Gastrocnemius medialis (tissue), 4 donors: ENCODE measurements around the gene C16orf92. TPM values are rescaled to one million over a fixed set of nuclear protein-coding genes. Genes with fewer than 3 reads are reported as not detected.
A peak's percentile ranks its signal among the peaks of the same experiment; 100 is the strongest.

Source experiments
- ATAC-seq, 2 donors: fragments of 150-250 bp; one replicate each; pipeline ENCODE4 v1.9.1; 2016
- DNase-seq, 2 donors: peaks; one replicate each; pipeline ENCODE4 v3.0.0-alpha.2; 2019
- H3K27ac ChIP-seq, 4 donors: fragments of 200-600 bp; sonication (generic); 1 replicate in 1 of 4; 2 replicates in 3 of 4; pipeline ENCODE4 v1.5.1; 2016 to 2018; ENCODE audit warnings: mild to moderate bottlenecking in 2 of 4, moderate library complexity in 1 of 4
- H3K27me3 ChIP-seq, 3 donors: fragments of 200-600 bp; sonication (generic) in 2 of 3; 1 replicate in 1 of 3; 2 replicates in 2 of 3; pipeline versions ENCODE4 v1.5.1 to v1.6.0; 2016 to 2019; ENCODE audit warnings: mild to moderate bottlenecking in 1 of 3, moderate library complexity in 1 of 3
- H3K36me3 ChIP-seq, 2 donors: fragments of 200-600 bp; sonication (generic) in 1 of 2; one replicate each; pipeline ENCODE4 v1.5.1; 2017 to 2018
- H3K4me1 ChIP-seq, 2 donors: fragments of 200-600 bp; sonication (generic) in 1 of 2; one replicate each; pipeline ENCODE4 v1.5.1; 2016 to 2017; ENCODE audit warnings: mild to moderate bottlenecking in 2 of 2
- H3K4me3 ChIP-seq, 4 donors: fragments of 200-600 bp; sonication (generic) in 3 of 4; 1 replicate in 1 of 4; 2 replicates in 3 of 4; pipeline ENCODE4 v1.5.1; 2016 to 2019; ENCODE audit warnings: mild to moderate bottlenecking in 2 of 4
- H3K9me3 ChIP-seq, 3 donors: fragments of 200-600 bp; sonication (generic) in 2 of 3; 1 replicate in 1 of 3; 2 replicates in 2 of 3; pipeline ENCODE4 v1.5.1; 2016 to 2019
- POLR2A ChIP-seq, 2 donors: fragments of 450-650 bp; IDR thresholded peaks; one replicate each; pipeline ENCODE4 v1.6.1; 2017; ENCODE audit warnings: antibody characterized with exemption in 2 of 2, mild to moderate bottlenecking in 2 of 2, moderate library complexity in 2 of 2
- in situ Hi-C, 4 donors: fragments of 200-750 bp; cut with MboI; loops; one replicate each; pipeline versions ENCODE4 v1.15.0 to v1.8.0; 2017; ENCODE audit warnings: low sequenced_read_pairs in 4 of 4
- intact Hi-C: fragments of 100-400 bp; cut with DNase I; formaldehyde crosslinking; loops from one replicate; pipeline ENCODE4 v1.15.1; 2023; ENCODE audit warnings: low total_unique reads
- total RNA-seq, 4 donors: library from RNA; depleted of rRNA; stranded (reverse); fragments of >200 nt; gene quantifications; one replicate each; pipeline versions ENCODE4 v1.1.0 to v1.2.3, GENCODE V29; 2016
- TF ChIP-seq, protein P1 (sequence below), 5 experiments: fragments of 450-650 bp in 3 of 5; fragments of 200-600 bp in 2 of 5; sonication (generic) in 2 of 5; IDR thresholded peaks in 4 of 5; conservative IDR thresholded peaks in 1 of 5; 1 replicate in 4 of 5; 2 replicates in 1 of 5; pipeline ENCODE4 v1.5.1; 2016 to 2019; ENCODE audit warnings: antibody characterized with exemption in 5 of 5, mild to moderate bottlenecking in 3 of 5, moderate library complexity in 3 of 5

The C16orf92 gene, protein sequence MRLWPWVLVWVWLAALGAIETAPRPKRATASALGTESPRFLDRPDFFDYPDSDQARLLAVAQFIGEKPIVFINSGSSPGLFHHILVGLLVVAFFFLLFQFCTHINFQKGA
- not detected for total RNA-seq

- Histone ChIP-seq H3K27me3 (peaks cover 0 to 5% (median 0%) of the 10 kb centered on the region in 3 donors), H3K27ac (no peak within 1 kb of the TSS), H3K4me3 (no peak within 1 kb of the TSS), H3K4me1 (peaks cover 0 to 5% of the 10 kb centered on the region in 2 donors), H3K36me3 (no peaks in the 10 kb centered on the region), H3K9me3 (no peaks in the 10 kb centered on the region)
- intact Hi-C loops = loop anchor here (5.0 to 10.0 kb wide), 2 partner anchors 96 to 158 kb away; partner anchors contain the start of genes CDIPT and KCTD13
- ATAC-seq (no peak), DNase-seq (no peak)
- in situ Hi-C loops = loop anchor here in 2 of 4 donors (10.0 to 25.0 kb wide), 2 partner anchors 318 to 336 kb away; partner anchors contain the start of gene QPRT (in 1 of the 2)
- TF ChIP-seq, protein P1, sequence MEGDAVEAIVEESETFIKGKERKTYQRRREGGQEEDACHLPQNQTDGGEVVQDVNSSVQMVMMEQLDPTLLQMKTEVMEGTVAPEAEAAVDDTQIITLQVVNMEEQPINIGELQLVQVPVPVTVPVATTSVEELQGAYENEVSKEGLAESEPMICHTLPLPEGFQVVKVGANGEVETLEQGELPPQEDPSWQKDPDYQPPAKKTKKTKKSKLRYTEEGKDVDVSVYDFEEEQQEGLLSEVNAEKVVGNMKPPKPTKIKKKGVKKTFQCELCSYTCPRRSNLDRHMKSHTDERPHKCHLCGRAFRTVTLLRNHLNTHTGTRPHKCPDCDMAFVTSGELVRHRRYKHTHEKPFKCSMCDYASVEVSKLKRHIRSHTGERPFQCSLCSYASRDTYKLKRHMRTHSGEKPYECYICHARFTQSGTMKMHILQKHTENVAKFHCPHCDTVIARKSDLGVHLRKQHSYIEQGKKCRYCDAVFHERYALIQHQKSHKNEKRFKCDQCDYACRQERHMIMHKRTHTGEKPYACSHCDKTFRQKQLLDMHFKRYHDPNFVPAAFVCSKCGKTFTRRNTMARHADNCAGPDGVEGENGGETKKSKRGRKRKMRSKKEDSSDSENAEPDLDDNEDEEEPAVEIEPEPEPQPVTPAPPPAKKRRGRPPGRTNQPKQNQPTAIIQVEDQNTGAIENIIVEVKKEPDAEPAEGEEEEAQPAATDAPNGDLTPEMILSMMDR (IDR thresholded peaks at IDR 0.05 in 4 of 5, conservative IDR thresholded peaks at IDR 0.05 in 1 of 5) = no peak
- no peak for TF ChIP-seq POLR2A (IDR thresholded peaks at IDR 0.05)
Observed at GRCh38 chr16:30022887-30023286, at the start of gene C16orf92. Gene C16orf92 (plus strand): TSS chr16:30023198. CDS start chr16:30023341, 143 bp downstream.

- DNase-seq = peak; percentile 97 to 99
- intact Hi-C loops (loop anchor here (1.0 to 2.0 kb wide), 2 partner anchors 23 to 47 kb away; partner anchors contain the start of genes INO80E and KCTD13), in situ Hi-C loops (loop anchor here in 1 of 4 donors (10.0 kb wide), 1 partner anchor 49 kb away; the partner anchor contains the start of gene KCTD13)
- TF ChIP-seq POLR2A (IDR thresholded peaks at IDR 0.05) = peak; percentile 83 to 86
- TF ChIP-seq, protein P1 (IDR thresholded peaks at IDR 0.05 in 4 of 5, conservative IDR thresholded peaks at IDR 0.05 in 1 of 5) = no peak
- peak within 1 kb of the TSS; percentile 94 to 100 (median 98) for H3K27ac ChIP-seq
- peaks cover 26 to 28% of the 10 kb centered on the region in 2 donors for H3K4me1 ChIP-seq
- peak; percentile 91 to 94 for ATAC-seq
- no peaks in the 10 kb centered on the region for H3K27me3 ChIP-seq
- peak within 1 kb of the TSS; percentile 90 to 99 (median 94) for H3K4me3 ChIP-seq
- peaks cover 0 to 15% of the 10 kb centered on the region in 2 donors for H3K36me3 ChIP-seq
- no peaks in the 10 kb centered on the region for H3K9me3 ChIP-seq
Observed at GRCh38 chr16:29973384-29974246, 49.4 kb upstream of the C16orf92 start, which contains the start of gene TAOK2. Gene TAOK2 (plus strand): TSS chr16:29973868. CDS start chr16:29977773, 3,905 bp downstream.

DNA sequence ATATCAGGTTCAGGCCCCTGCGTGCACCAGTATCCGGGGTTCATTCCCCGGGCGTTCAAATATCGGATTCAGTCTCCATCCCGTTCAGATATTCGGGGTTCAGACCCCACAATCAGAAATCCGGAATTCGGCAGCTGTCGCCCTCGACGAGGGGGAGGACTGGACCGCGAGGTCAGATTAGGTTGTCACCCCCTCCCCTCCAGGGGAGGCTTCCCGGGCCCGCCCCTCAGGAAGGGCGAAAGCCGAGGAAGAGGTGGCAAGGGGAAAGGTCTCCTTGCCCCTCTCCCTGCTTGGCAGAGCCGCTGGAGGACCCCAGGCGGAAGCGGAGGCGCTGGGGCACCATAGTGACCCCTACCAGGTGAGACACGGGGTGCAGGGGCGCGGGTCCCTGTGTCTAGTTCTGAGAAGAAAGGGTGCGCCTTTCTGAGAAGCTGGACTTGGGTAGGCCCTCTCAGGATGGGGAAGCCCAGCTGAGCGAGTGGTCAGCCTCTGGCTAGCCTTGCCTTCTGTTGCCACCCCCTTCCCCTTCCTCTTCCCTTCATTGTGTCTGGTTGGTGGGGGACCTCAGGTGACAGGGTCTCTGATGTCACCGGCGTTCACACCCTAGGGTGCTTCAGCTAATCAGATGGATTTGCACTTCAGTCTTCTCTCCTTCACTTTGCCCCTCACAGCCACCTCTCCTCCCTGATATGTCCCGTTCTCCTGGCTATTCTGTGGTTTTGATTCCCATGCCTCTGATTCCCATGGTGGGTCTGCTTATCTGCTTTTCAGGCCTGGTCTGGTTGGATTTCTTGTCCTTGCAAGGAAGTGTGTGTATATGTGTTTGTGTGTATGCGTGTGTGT lies 48.5 kb upstream of the C16orf92 start:
- Histone ChIP-seq H3K27ac (peak overlapping the region; percentile 94 to 100 (median 98)), H3K4me3 (peak overlapping the region; percentile 90 to 99 (median 94)), H3K4me1 (peaks cover 26 to 28% of the 10 kb centered on the region in 2 donors), H3K36me3 (peaks cover 0 to 19% of the 10 kb centered on the region in 2 donors), H3K27me3 (no peaks in the 10 kb centered on the region), H3K9me3 (no peaks in the 10 kb centered on the region)
- in situ Hi-C loops = loop anchor here in 1 of 4 donors (10.0 kb wide), 1 partner anchor 50 kb away; the partner anchor contains the start of gene KCTD13
- no peak for DNase-seq
- intact Hi-C loops = loop anchor here (5.0 kb wide), 1 partner anchor 162 kb away; the partner anchor contains the start of gene PRRT2
- peak in 1 of 2 donors; percentile 24 for ATAC-seq
- TF ChIP-seq, protein P1 (IDR thresholded peaks at IDR 0.05 in 4 of 5, conservative IDR thresholded peaks at IDR 0.05 in 1 of 5) = no peak
- peak in 1 of 2 donors; percentile 57 for TF ChIP-seq POLR2A (IDR thresholded peaks at IDR 0.05)

DNA sequence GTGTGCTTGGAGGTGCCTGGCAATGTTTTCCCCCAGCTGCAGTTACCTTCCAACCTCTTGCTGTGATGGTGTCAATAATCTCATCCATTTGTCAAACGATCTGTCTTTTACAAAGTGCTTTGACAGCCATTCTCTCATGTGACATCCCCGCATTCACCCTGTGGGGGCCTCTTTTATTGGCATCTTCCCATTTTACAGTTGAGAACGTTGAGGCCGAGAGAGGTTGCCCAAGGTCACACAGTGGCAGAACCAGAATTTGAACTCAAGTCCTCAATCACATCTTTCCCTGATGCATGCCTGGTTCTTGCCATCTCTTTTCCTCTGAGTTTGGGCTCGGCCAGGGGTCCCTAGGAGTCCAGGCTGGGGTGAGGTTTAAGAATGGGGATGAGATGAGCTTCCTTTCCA lies 47.9 kb upstream of the C16orf92 start:
- H3K4me3 ChIP-seq = peak overlapping the region; percentile 90 to 99 (median 94)
- in situ Hi-C loops (loop anchor here in 1 of 4 donors (10.0 kb wide), 1 partner anchor 50 kb away; the partner anchor contains the start of gene KCTD13), intact Hi-C loops (loop anchor here (5.0 kb wide), 1 partner anchor 163 kb away; the partner anchor contains the start of gene PRRT2)
- no peak for DNase-seq
- H3K36me3 ChIP-seq = peaks cover 0 to 22% of the 10 kb centered on the region in 2 donors
- H3K9me3 ChIP-seq = no peaks in the 10 kb centered on the region
- H3K27me3 ChIP-seq = no peaks in the 10 kb centered on the region
- peak overlapping the region; percentile 94 to 100 (median 98) for H3K27ac ChIP-seq
- ATAC-seq = no peak
- peaks cover 26 to 28% of the 10 kb centered on the region in 2 donors for H3K4me1 ChIP-seq
- no peak for TF ChIP-seq POLR2A (IDR thresholded peaks at IDR 0.05)
- TF ChIP-seq, protein P1 (IDR thresholded peaks at IDR 0.05 in 4 of 5, conservative IDR thresholded peaks at IDR 0.05 in 1 of 5) = no peak
